HG03565 (cell line): ENCODE measurements around the gene GNAS-AS1.
A peak's percentile ranks its signal among the peaks of the same experiment; 100 is the strongest.

ENCODE experiments used
- ATAC-seq: cut with Tn5 transposase; IDR thresholded peaks from one replicate; pipeline ENCODE4 v1.9.1; 2021; ENCODE audit warnings: mild to moderate bottlenecking, moderate library complexity; ENCODE audit not compliant: unreplicated experiment

The GNAS-AS1 gene

GRCh38 chr20:58850693-58851174 is at the start of gene GNAS-AS1:
GNAS-AS1 (minus strand) TSS chr20:58850902.
- peak; percentile 80 for ATAC-seq

GRCh38 chr20:58900397-58900796 is 49.7 kb upstream of the GNAS-AS1 start:
- no peak for ATAC-seq

GRCh38 chr20:58899512-58899911 is 48.8 kb upstream of the GNAS-AS1 start:
- no peak for ATAC-seq

GRCh38 chr20:58898629-58899408 is 48.1 kb upstream of the GNAS-AS1 start:
- ATAC-seq, result no peak

GRCh38 chr20:58897488-58897887 is 46.8 kb upstream of the GNAS-AS1 start:
- no peak for ATAC-seq

GRCh38 chr20:58896820-58897219 is 46.1 kb upstream of the GNAS-AS1 start:
- ATAC-seq, result no peak

- ATAC-seq, result no peak
Measured at GRCh38 chr20:58895448-58896180, 44.9 kb upstream of the GNAS-AS1 start.

- ATAC-seq, result no peak
Measured at GRCh38 chr20:58894652-58895447, 44.1 kb upstream of the GNAS-AS1 start.

- no peak for ATAC-seq
Measured at GRCh38 chr20:58893355-58894120, 42.8 kb upstream of the GNAS-AS1 start.

GRCh38 chr20:58892932-58893224 is 42.2 kb upstream of the GNAS-AS1 start:
- no peak for ATAC-seq

GRCh38 chr20:58892141-58892931 is 41.6 kb upstream of the GNAS-AS1 start:
- no peak for ATAC-seq

- no peak for ATAC-seq
Measured at GRCh38 chr20:58891718-58892140, 41.0 kb upstream of the GNAS-AS1 start.

GRCh38 chr20:58891086-58891717 is 40.5 kb upstream of the GNAS-AS1 start:
- ATAC-seq, result no peak

- no peak for ATAC-seq
Measured at GRCh38 chr20:58890518-58891085, 39.9 kb upstream of the GNAS-AS1 start.

GRCh38 chr20:58889798-58890517 is 39.3 kb upstream of the GNAS-AS1 start:
- no peak for ATAC-seq

GRCh38 chr20:58889334-58889760 is 38.6 kb upstream of the GNAS-AS1 start:
- ATAC-seq, result no peak

GRCh38 chr20:58888521-58889333 is 38.0 kb upstream of the GNAS-AS1 start:
- ATAC-seq, result peak; percentile 28

- no peak for ATAC-seq
Measured at GRCh38 chr20:58888103-58888502, 37.4 kb upstream of the GNAS-AS1 start.
